Coronary artery (tissue), 2 donors: ENCODE data around the gene STEAP3.

Experiments
- DNase-seq: peaks from one replicate; pipeline ENCODE4 v3.0.0-alpha.2; 2017; ENCODE audit warnings: low spot score
- H3K27ac ChIP-seq, 2 donors: fragments of 200-600 bp; sonication (generic); one replicate each; pipeline ENCODE4 v1.5.1; 2016 to 2019
- H3K4me3 ChIP-seq: fragments of 200-600 bp; sonication (generic); 2 replicates; pipeline ENCODE4 v1.5.1; 2016; ENCODE audit warnings: mild to moderate bottlenecking, moderate library complexity
- TF ChIP-seq, protein P1 (sequence below): fragments of 200-600 bp; sonication (generic); IDR thresholded peaks from one replicate; pipeline ENCODE4 v1.5.1; 2019; ENCODE audit warnings: antibody characterized with exemption

Gene STEAP3

DNA sequence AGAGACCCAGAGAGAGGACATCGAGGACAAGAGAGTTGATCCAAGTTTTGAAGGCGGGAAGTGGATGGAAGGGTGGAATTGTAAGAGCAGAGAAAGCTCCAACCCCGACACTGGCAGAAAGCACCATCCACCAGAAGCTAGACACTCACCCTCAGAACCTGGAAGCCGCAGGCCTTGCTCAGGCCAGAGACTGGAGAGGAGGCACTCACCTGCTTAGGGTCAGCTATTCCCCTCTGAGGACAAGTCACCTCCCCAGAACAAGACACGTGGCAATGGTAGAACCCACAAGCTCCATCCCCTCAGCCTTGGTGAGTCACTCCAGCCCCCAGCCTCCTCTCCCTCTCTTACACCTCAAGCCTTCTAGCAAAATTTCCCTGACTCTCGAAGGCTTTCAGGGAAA, 64.9 kb downstream of the STEAP3 start:
- Histone ChIP-seq H3K27ac (no peak overlapping the region), H3K4me3 (no peak overlapping the region)
- TF ChIP-seq, protein P1, sequence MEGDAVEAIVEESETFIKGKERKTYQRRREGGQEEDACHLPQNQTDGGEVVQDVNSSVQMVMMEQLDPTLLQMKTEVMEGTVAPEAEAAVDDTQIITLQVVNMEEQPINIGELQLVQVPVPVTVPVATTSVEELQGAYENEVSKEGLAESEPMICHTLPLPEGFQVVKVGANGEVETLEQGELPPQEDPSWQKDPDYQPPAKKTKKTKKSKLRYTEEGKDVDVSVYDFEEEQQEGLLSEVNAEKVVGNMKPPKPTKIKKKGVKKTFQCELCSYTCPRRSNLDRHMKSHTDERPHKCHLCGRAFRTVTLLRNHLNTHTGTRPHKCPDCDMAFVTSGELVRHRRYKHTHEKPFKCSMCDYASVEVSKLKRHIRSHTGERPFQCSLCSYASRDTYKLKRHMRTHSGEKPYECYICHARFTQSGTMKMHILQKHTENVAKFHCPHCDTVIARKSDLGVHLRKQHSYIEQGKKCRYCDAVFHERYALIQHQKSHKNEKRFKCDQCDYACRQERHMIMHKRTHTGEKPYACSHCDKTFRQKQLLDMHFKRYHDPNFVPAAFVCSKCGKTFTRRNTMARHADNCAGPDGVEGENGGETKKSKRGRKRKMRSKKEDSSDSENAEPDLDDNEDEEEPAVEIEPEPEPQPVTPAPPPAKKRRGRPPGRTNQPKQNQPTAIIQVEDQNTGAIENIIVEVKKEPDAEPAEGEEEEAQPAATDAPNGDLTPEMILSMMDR = no peak
- DNase-seq = no peak

DNA sequence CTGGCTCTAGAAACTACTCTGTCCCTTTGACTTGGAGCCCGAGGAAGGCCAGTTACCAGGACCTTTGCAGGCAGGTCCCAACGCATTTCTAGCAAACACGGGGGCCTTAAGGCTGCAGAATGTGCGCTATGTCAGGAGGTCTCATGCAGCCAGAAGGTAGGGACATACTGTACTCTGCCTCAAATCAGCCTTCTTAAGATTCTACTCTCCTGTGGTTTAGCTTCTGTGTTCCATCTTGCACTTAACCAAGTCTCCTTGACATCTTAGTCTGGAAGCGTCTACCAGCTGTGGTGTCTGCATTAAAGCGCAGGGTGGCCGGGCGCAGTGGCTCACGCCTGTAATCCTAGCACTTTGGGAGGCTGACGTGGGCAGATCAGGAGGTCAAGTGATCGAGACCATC, 65.5 kb downstream of the STEAP3 start:
- H3K4me3 ChIP-seq = no peak overlapping the region
- TF ChIP-seq, protein P1 = no peak
- no peak overlapping the region for H3K27ac ChIP-seq
- DNase-seq = no peak

DNA sequence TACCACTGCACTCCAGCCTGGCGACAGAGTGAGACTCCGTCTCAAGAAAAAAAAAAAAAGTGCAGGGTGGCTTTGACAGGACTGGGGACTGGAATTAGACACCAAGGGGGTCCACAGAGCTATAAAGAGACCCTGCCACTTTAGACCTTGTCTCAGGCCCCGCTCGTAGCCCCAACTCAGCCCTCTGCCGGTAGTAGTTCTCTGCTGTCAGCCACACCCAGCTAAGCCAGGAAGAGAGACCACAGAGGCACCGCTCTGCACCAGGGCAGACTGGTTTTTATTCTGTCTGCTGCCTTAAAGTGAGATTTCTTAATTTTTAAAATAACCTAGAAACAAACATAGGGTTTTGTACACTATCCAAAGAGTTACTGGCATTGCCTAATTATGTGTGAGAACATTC, 66.0 kb downstream of the STEAP3 start:
- Histone ChIP-seq H3K27ac (no peak overlapping the region), H3K4me3 (no peak overlapping the region)
- DNase-seq = no peak
- TF ChIP-seq, protein P1 = no peak

DNA sequence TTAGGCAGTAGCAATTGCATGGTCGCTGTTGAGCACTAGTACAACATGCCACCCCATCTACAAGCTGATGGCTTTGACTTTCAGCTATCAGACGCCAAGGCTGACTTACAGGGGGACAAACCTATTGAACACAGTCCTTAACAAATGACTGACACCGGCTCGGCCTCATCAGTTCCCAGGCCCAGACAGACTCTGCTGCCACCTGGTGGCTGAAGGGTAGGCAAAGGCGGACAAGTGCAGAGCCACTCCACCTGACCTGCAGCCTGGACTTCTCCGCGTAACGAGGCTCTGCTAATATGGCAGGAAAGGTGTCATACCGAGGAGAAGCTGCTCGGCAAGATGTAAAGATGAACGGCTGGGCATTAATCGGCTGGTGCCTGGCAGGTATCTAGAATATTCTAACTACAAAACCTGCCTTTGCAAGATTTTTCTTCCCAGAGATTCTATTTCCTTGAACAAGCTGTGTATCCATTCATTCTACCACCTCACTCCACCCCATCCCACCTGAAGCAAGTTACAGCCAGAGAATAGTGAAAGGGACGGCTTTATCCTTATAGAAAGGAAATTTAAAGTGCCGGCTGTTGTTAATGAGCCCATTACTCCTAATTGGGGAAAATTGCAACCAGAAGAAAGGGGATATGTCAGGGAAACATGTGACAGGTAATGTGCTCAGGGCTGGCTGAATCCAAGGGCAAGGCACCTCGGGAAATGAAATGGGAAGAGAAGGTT, 67.4 kb downstream of the STEAP3 start:
- Histone ChIP-seq H3K4me3 (no peak overlapping the region), H3K27ac (no peak overlapping the region)
- TF ChIP-seq, protein P1 = peak; percentile 56
- DNase-seq = no peak

DNA sequence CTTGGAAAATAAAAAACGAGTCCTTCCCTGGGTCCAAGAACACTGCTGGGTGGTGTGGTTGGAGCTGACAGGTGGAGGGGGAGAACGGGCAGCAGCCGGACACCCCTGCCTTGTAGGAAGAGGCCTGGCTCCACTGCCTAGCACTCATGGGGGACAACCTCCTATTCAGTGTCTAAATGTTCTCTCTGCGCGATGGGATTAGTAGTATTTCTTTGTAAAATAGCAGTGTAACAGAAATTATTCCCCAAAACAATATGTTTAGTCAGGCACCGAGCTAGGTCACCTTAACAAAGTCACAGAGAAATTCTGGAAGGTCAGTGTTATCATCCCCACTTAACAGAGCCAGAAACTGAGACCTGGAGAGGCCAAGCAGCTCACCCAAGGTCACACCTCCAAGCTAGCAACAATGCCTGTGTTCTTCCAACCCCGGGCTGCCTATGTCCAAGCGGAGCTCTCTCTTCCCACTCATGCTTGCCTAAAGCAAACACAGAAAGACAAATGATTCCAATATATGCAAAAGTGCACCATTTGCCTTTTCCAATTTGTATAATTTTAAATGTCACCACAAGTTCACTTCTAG, 68.0 kb downstream of the STEAP3 start:
- H3K4me3 ChIP-seq = no peak overlapping the region
- TF ChIP-seq, protein P1 = no peak
- DNase-seq = no peak
- no peak overlapping the region for H3K27ac ChIP-seq

DNA sequence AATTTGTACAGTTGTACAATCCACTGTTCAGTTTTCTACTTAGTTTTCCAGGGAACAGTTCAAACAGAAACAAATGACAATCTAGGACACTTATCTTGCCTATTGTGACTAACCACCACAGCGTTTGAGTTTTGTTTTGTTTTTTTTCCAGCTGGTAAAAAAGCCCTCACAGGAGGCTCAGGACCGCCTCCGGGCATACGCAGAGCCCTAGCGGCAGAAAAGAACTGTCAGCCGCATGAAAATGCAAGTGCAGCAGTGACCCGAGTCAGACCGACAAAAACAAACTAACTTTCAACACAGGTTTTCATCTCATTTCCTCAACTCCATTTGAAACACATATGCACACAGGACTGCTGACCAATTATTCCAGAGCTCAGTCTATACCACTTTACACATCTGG, 68.6 kb downstream of the STEAP3 start:
- DNase-seq = no peak
- H3K27ac ChIP-seq = no peak overlapping the region
- no peak overlapping the region for H3K4me3 ChIP-seq
- TF ChIP-seq, protein P1 = no peak

DNA sequence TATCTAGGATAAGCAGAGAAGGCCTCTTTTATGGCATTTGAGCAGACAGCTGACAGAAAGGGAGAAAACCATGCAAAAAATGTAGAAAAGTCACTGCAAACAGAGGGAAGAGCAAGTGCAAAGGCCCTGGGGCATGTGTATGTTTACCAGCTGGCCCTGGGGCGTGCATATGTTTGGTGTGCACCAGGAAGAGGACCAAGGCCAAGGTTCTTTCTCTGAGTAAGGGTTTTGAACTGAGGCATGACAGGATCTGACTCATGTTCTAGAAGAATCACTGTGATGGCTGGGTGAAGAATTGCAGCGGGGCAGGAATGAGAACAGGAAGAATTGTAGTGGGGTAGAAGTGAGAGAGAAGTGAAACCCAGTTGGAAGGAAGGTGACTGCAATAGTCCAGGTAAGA, 69.6 kb downstream of the STEAP3 start:
- no peak for DNase-seq
- no peak overlapping the region for H3K27ac ChIP-seq
- TF ChIP-seq, protein P1 = no peak
- no peak overlapping the region for H3K4me3 ChIP-seq
